ENCODE results near the gene ELP2.

GRCh38 chr18:36132756-36133155 is 3.1 kb downstream of the ELP2 start:
- no peak for TF ChIP-seq ZNF600 (tag by site-specific recombination; IDR thresholded peaks at IDR 0.05)
- TF ChIP-seq, protein P1, sequence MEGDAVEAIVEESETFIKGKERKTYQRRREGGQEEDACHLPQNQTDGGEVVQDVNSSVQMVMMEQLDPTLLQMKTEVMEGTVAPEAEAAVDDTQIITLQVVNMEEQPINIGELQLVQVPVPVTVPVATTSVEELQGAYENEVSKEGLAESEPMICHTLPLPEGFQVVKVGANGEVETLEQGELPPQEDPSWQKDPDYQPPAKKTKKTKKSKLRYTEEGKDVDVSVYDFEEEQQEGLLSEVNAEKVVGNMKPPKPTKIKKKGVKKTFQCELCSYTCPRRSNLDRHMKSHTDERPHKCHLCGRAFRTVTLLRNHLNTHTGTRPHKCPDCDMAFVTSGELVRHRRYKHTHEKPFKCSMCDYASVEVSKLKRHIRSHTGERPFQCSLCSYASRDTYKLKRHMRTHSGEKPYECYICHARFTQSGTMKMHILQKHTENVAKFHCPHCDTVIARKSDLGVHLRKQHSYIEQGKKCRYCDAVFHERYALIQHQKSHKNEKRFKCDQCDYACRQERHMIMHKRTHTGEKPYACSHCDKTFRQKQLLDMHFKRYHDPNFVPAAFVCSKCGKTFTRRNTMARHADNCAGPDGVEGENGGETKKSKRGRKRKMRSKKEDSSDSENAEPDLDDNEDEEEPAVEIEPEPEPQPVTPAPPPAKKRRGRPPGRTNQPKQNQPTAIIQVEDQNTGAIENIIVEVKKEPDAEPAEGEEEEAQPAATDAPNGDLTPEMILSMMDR (tag by site-specific recombination; IDR thresholded peaks at IDR 0.05): no peak
- no peak for TF ChIP-seq ZNF169 (tag by site-specific recombination; IDR thresholded peaks at IDR 0.05)
- TF ChIP-seq, protein P2, sequence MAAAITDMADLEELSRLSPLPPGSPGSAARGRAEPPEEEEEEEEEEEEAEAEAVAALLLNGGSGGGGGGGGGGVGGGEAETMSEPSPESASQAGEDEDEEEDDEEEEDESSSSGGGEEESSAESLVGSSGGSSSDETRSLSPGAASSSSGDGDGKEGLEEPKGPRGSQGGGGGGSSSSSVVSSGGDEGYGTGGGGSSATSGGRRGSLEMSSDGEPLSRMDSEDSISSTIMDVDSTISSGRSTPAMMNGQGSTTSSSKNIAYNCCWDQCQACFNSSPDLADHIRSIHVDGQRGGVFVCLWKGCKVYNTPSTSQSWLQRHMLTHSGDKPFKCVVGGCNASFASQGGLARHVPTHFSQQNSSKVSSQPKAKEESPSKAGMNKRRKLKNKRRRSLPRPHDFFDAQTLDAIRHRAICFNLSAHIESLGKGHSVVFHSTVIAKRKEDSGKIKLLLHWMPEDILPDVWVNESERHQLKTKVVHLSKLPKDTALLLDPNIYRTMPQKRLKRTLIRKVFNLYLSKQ (tag by site-specific recombination; IDR thresholded peaks at IDR 0.05; ENCODE audit: borderline replicate concordance): no peak
- no peak for TF ChIP-seq REST (tag by site-specific recombination; IDR thresholded peaks at IDR 0.05)
- TF ChIP-seq ZNF843 (tag by site-specific recombination; IDR thresholded peaks at IDR 0.05): no peak
- no peak for TF ChIP-seq PRDM1 (tag by site-specific recombination; IDR thresholded peaks at IDR 0.05)
- no peak for TF ChIP-seq ZNF629 (tag by site-specific recombination; IDR thresholded peaks at IDR 0.05)
- TF ChIP-seq ZNF777 (tag by site-specific recombination; IDR thresholded peaks at IDR 0.05; ENCODE audit: borderline replicate concordance): no peak
- TF ChIP-seq TCF7L2 (IDR thresholded peaks at IDR 0.05; ENCODE audit: borderline replicate concordance, low read depth, low read length): no peak
- TF ChIP-seq TRIM28 (IDR thresholded peaks at IDR 0.05; ENCODE audit: borderline replicate concordance, low read length): no peak
- TF ChIP-seq ZNF830 (tag by site-specific recombination; IDR thresholded peaks at IDR 0.05; ENCODE audit: low read depth): no peak
- TF ChIP-seq, protein P3, sequence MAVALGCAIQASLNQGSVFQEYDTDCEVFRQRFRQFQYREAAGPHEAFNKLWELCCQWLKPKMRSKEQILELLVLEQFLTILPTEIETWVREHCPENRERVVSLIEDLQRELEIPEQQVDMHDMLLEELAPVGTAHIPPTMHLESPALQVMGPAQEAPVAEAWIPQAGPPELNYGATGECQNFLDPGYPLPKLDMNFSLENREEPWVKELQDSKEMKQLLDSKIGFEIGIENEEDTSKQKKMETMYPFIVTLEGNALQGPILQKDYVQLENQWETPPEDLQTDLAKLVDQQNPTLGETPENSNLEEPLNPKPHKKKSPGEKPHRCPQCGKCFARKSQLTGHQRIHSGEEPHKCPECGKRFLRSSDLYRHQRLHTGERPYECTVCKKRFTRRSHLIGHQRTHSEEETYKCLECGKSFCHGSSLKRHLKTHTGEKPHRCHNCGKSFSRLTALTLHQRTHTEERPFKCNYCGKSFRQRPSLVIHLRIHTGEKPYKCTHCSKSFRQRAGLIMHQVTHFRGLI (tag by site-specific recombination; IDR thresholded peaks at IDR 0.05): no peak
